Activated T-helper 1 cell treated with anti-CD3 and anti-CD28 coated beads, Interleukin-2, amount 50 U/mL, for 16 hours (primary cell): ENCODE results near the gene RRP1.

Source experiments
- DNase-seq, 2 donors: peaks; one replicate each; pipeline ENCODE4 v3.0.0-alpha.2; 2020; ENCODE audit warnings: low read depth in 1 of 2, low spot score in 1 of 2

RRP1 gene

GRCh38 chr21:43800566-43800965, 11.2 kb downstream of the RRP1 start:
- DNase-seq = no peak

GRCh38 chr21:43801006-43801783, 11.8 kb downstream of the RRP1 start:
- DNase-seq = no peak

DNA sequence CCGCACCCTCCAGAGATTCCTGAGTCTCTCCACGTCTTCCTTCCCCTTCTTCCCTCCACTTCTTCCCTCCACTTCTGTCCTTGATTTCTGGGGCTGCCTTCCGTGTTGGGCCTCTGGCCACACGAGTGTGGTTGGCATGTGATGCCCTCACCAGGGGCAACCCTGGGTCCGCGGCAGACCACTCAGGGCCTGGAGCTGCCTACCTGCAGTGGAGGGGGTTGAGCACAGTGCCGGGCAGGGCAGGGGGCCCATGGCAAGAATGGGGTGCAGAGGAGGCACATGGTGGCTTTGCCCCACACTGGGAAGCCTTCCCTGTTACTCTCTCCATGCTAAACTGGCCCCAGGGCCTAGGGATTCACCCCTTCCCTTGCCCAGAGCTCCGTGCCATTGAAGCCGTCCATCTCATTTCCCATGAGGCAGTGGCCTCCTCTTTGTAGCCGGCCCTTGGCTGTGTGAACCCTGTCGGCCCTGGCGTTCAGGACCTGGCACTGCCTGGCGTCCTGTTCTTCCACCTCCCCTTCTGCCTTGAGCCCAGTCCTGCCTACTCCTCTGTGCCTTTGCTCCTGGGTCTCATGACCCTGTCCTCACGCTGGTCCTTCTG, 13.4 kb downstream of the RRP1 start:
- no peak for DNase-seq

DNA sequence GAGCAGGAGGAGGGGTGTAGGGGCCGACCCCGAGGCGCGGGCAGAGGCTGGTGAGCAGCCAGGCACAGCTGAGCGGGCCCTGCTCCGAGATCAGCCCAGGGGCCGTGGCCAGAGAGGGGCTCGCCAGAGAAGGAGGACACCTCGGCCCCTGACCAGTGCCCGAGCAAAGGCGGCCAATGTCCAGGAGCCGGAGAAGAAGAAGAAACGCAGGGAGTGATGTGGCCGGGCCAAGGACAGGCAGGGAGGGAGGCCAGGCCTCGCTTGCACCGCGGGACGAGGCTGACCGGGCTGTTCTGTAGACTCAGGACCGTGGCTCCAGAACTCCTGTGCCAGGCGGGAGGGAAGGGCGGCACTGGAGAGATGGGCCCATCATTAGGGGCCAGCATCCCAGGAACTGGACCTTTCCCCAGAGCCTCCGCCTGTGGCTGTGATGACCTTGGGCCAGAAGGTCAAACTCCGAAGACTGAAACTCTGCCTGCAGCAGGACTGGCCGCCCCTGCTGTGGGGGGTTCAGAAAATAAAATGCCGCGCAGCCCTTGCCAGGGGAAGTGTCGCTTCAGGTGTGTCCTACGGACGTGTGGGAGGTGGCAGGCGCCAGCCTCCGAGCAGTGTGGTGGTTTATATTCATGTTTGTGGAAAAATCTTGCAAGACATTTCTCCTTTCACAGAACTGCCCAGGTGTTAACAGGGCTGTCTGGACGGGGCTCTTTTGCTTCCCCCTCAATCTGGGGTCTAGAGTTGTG, 14.4 kb downstream of the RRP1 start:
- no peak for DNase-seq

- DNase-seq = no peak
Observed at GRCh38 chr21:43805275-43805800, 16.0 kb downstream of the RRP1 start.

- DNase-seq = no peak
Observed at GRCh38 chr21:43806017-43806710, 16.8 kb downstream of the RRP1 start.

- DNase-seq = no peak
Observed at GRCh38 chr21:43808367-43808766, 19.0 kb downstream of the RRP1 start.

GRCh38 chr21:43808832-43809251, 19.5 kb downstream of the RRP1 start:
- no peak for DNase-seq

- no peak for DNase-seq
Observed at GRCh38 chr21:43809346-43809799, 20.0 kb downstream of the RRP1 start.

DNA sequence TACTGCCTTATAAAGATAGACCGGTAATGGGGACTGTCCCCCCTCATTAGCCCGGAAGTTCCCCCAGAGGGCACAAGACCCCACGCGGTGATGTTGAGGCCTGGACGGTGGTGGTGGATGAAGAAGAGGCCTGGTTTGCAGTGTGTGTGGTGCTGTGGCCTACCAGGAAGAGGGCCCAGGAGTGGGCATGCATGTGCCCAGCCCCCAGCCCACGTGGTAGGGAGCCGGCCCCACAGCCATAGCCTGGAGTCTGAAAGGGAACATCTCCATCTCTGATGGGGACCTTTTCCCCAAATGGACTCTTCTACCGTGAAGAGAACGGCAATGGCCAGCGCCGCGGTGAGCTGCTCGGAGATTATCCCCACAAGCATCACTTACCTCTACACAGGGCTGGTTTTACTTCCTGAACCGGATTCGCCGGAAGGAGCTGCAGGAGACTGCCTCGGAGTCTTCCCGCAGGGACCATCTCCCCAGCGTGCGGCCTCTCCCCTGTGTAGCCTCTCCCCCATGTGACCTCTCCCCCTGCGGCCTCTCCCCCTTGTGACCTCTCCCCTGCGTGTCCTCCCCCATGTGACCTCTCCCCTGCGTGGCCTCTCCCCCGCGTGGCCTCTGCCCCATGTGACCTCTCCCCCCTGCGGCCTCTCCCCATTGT, 20.6 kb downstream of the RRP1 start:
- no peak for DNase-seq

DNA sequence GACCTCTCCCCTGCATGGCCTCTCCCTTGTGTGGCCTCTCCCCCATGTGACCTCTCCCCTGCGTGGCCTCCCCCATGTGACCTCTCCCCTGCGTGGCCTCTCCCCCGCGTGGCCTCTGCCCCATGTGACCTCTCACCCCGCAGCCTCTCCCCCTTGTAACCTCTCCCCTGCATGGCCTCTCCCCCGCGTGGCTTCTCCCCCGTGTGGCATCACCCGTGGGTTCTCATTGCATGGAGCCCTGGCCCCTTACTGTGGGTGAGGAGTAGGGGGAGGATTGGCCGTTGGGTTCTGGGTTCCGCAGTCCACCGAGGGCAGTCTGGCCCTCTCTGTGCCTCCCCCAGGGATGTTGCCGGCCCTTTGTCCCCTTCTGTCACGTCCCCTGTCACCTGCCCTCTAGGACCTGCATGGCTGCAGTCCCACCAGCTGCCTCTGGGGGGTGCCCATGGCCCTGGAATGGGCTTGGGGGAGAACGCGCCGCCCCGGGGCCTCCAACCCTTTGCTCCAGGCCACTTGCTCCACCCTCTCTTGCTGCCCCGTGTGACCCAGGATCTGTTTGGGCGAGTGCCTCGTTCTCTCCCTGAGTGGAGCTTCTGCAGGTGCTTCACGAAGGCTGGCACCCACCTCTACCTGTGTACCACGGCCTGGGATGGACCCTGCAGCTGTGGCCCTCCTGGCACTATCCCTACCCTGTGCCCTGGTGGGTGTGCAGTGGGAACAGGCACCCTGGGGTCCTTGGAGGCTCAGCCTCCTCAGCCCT, 21.3 kb downstream of the RRP1 start:
- peak; percentile 75 to 85 for DNase-seq

GRCh38 chr21:43811262-43812105, 22.1 kb downstream of the RRP1 start:
- no peak for DNase-seq

- no peak for DNase-seq
Observed at GRCh38 chr21:43812139-43812821, 22.9 kb downstream of the RRP1 start.

DNA sequence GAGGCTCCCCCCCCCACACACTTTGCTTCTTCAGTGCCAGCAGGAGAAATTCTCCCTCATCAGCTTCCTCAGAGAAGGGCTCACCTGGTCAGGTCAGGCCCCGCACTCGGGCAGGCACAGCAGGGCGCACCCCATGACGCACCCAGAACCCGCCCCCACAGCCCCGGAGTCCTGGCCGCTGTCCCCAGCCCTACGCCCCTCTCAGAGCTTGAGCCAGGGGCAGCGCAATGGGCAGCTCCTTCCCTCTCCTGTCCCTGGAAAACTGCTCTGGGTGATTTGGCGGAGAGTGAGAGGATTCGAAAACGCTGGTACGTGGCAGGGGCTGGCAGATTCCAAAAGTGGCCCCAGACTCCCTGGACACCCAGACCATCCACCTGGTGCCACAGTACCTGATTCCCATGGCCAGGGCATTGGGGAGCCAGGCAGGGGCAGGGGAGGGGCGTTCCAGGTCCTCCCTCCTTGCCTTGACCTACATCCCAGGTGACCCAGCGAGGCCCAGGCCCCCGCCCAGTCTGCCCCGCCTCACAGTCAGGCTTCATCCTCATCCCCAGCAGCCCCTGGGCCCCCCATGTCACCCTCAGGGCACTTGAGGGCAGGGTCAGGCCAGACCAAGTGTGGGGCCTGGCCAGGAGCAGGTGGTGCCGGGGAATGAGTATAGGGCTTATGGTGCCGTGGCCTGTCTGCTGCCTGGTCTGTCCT, 23.7 kb downstream of the RRP1 start:
- DNase-seq = no peak

DNA sequence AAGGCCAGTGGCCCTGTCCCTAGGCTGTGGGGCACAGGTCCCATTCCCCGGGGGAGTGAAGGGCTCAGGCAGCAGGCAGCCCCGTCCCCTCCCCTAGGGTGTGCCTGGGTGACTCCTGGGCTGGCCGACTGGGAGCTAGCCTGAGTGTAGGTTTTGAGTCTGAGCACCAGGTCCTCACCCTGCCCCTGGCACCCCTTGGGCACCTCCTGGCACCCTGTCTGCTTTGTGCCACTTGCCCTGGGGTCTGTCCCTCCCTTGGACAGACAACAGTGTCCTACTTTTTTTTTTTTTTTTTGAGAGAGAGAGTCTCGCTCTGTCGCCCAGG, 24.2 kb downstream of the RRP1 start:
- DNase-seq = no peak

- no peak for DNase-seq
Observed at GRCh38 chr21:43814215-43815106, 25.1 kb downstream of the RRP1 start.

DNA sequence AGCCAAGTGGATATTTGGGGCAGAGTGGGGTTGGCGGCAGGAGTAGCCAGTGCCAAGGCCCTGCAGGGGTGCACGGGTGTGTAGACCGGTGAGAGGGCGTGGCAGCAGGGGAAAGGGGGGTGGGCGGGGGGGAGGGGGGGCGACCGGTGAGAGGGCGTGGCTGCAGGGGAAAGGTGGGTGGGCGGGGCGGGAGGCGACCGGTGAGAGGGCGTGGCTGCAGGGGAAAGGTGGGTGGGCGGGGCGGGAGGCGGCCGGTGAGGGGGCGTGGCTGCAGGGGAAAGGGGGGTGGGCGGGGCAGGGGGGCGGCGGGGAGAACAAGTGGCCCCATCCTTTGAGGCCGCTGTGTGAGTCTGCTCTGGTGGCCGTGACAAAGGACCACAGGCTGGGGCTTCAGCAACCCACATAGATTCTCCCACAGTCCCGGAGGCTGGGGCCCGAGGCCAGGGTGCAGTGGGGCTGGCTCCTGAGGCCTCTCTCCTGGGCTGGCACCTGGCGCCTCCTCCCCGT, 25.8 kb downstream of the RRP1 start:
- no peak for DNase-seq
